GM21717 (cell line): ENCODE measurements around the gene LHCGR.
"Not testable (repeated sequence)": the region's sequence is repeated elsewhere in the genome, so short reads cannot be mapped to it uniquely, and the experiment has no call there.

Experiments
- ATAC-seq: cut with Tn5 transposase; IDR thresholded peaks from one replicate; pipeline ENCODE4 v1.9.1; 2021; ENCODE audit warnings: mild to moderate bottlenecking, moderate library complexity; ENCODE audit not compliant: unreplicated experiment

The LHCGR gene

GRCh38 chr2:48711343-48711742 is 44.2 kb downstream of the LHCGR start:
- ATAC-seq = no peak

- no peak for ATAC-seq
These were observed 46.2 kb downstream of the LHCGR start for GRCh38 chr2:48709096-48710034.

- ATAC-seq = no peak
These were observed 48.1 kb downstream of the LHCGR start for GRCh38 chr2:48707466-48707865.

- not testable (repeated sequence) for ATAC-seq
These were observed 51.9 kb downstream of the LHCGR start for GRCh38 chr2:48703621-48704020.

- no peak for ATAC-seq
These were observed 56.1 kb downstream of the LHCGR start for GRCh38 chr2:48699348-48699930.

GRCh38 chr2:48696881-48697280 is 58.6 kb downstream of the LHCGR start:
- no peak for ATAC-seq

- no peak for ATAC-seq
These were observed 59.5 kb downstream of the LHCGR start for GRCh38 chr2:48695991-48696390.

- ATAC-seq = no peak
These were observed 61.4 kb downstream of the LHCGR start for GRCh38 chr2:48694149-48694548.

- ATAC-seq = no peak
These were observed 61.9 kb downstream of the LHCGR start for GRCh38 chr2:48693645-48694044.

GRCh38 chr2:48693066-48693465 is 62.5 kb downstream of the LHCGR start:
- ATAC-seq = no peak

GRCh38 chr2:48691935-48692691 is 63.4 kb downstream of the LHCGR start:
- ATAC-seq = no peak

GRCh38 chr2:48685126-48685525 is 70.4 kb downstream of the LHCGR start:
- ATAC-seq = no peak

- ATAC-seq = no peak
These were observed 78.1 kb downstream of the LHCGR start for GRCh38 chr2:48677450-48677849.

- ATAC-seq = no peak
These were observed 80.6 kb downstream of the LHCGR start for GRCh38 chr2:48674933-48675332.

GRCh38 chr2:48673581-48673980 is 81.9 kb downstream of the LHCGR start:
- ATAC-seq = no peak

GRCh38 chr2:48668992-48669391 is 86.5 kb downstream of the LHCGR start:
- peak; percentile 69 for ATAC-seq

GRCh38 chr2:48651158-48651790 is 104.2 kb downstream of the LHCGR start:
- no peak for ATAC-seq

- no peak for ATAC-seq
These were observed 117.3 kb downstream of the LHCGR start for GRCh38 chr2:48638261-48638660.
